IMR-90 (cell line): ENCODE results near the gene LCN12. TPM values are rescaled to one million over a fixed set of nuclear protein-coding genes. Genes with fewer than 3 reads are reported as not detected.
A peak's percentile ranks its signal among the peaks of the same experiment; 100 is the strongest.

Source experiments
- ATAC-seq: fragments of 200-7000 bp; cut with Tn5 transposase; 2 replicates; pipeline ENCODE4 v1.9.1; 2020; ENCODE audit warnings: low read depth, mild to moderate bottlenecking, moderate library complexity
- BruUV-seq: library from RNA; stranded (reverse); fragments of 400-500 nt; replicated peaks from 2 replicates; lab custom pipeline; 2021; lab: Mats Ljungman, UMichigan
- CTCF ChIA-PET: fragments of 300-600 bp; formaldehyde crosslinking; extraction: SDS; loops from one replicate; lab custom pipeline; 2021; ENCODE audit warnings: antibody characterized with exemption; lab: Yijun Ruan, JAX
- POLR2A ChIA-PET: fragments of 300-600 bp; sonication (Branson Sonifier 250); formaldehyde crosslinking; loops from one replicate; lab custom pipeline; 2022; ENCODE audit warnings: antibody characterized with exemption; ENCODE audit not compliant: unreplicated experiment; lab: Charles Lee
- DNase-seq: peaks from one replicate; pipeline ENCODE4 v3.0.0; 2013
- H2AFZ ChIP-seq: replicated peaks from 2 replicates; pipeline ENCODE3; 2013; ENCODE audit warnings: low read length, mild to moderate bottlenecking; ENCODE audit not compliant: poor library complexity
- H2AK5ac ChIP-seq: 2 replicates; pipeline ENCODE4 v1.6.1; 2013; ENCODE audit warnings: low read depth, low read length, inconsistent platforms
- H2AK9ac ChIP-seq: replicated peaks from 2 replicates; pipeline ENCODE3; 2013; ENCODE audit warnings: mild to moderate bottlenecking, low read depth, low read length, moderate library complexity; ENCODE audit not compliant: poor library complexity
- H2BK120ac ChIP-seq: 2 replicates; pipeline ENCODE4 v1.6.1; 2013; ENCODE audit warnings: low read depth, low read length, inconsistent platforms
- H2BK15ac ChIP-seq: 3 replicates; pipeline ENCODE4 v1.6.1; 2013; ENCODE audit warnings: low read depth, low read length, inconsistent platforms
- H2BK20ac ChIP-seq: 2 replicates; pipeline ENCODE4 v1.6.1; 2013; ENCODE audit warnings: low read depth, mild to moderate bottlenecking, inconsistent platforms, low read length, moderate library complexity
- H2BK5ac ChIP-seq: 2 replicates; pipeline ENCODE4 v1.6.1; 2013; ENCODE audit warnings: mild to moderate bottlenecking, low read depth, low read length, inconsistent platforms; ENCODE audit not compliant: poor library complexity, severe bottlenecking
- H3K14ac ChIP-seq: replicated peaks from 2 replicates; pipeline ENCODE4 v1.6.1; 2013; ENCODE audit warnings: low read depth, low read length, inconsistent platforms
- H3K18ac ChIP-seq: 2 replicates; pipeline ENCODE4 v1.6.1; 2013; ENCODE audit warnings: low read depth, low read length, control low read depth
- H3K23ac ChIP-seq: 2 replicates; pipeline ENCODE4 v1.6.1; 2013; ENCODE audit warnings: low read depth, low read length, inconsistent platforms
- H3K27ac ChIP-seq: 2 replicates; pipeline ENCODE4 v1.5.1; 2013; ENCODE audit warnings: mild to moderate bottlenecking, control low read depth, low read length; ENCODE audit not compliant: insufficient read depth
- H3K27me3 ChIP-seq: 2 replicates; pipeline ENCODE4 v1.6.1; 2013; ENCODE audit warnings: low read length; ENCODE audit not compliant: control insufficient read depth, insufficient read depth
- H3K36me3 ChIP-seq: 2 replicates; pipeline ENCODE4 v1.6.1; 2013; ENCODE audit warnings: low read length, mixed read lengths; ENCODE audit not compliant: control insufficient read depth, insufficient read depth
- H3K4ac ChIP-seq: 2 replicates; pipeline ENCODE4 v1.6.1; 2013; ENCODE audit warnings: low read depth, low read length, inconsistent platforms
- H3K4me1 ChIP-seq: 2 replicates; pipeline ENCODE4 v1.6.1; 2013; ENCODE audit warnings: low read length, mixed read lengths; ENCODE audit not compliant: control insufficient read depth, insufficient read depth
- H3K4me2 ChIP-seq: 2 replicates; pipeline ENCODE4 v1.6.1; 2013; ENCODE audit warnings: low read depth, mild to moderate bottlenecking, control low read depth, low read length, moderate library complexity
- H3K4me3 ChIP-seq: 2 replicates; pipeline ENCODE4 v1.5.1; 2013; ENCODE audit warnings: low read depth, mild to moderate bottlenecking, control low read depth, low read length, moderate library complexity; ENCODE audit not compliant: insufficient read depth
- H3K56ac ChIP-seq: 2 replicates; pipeline ENCODE4 v1.6.1; 2013; ENCODE audit warnings: low read length, inconsistent platforms; ENCODE audit not compliant: insufficient read depth; ENCODE audit errors: extremely low read depth
- H3K79me1 ChIP-seq, 2 experiments: 2 replicates each; pipeline ENCODE4 v1.6.1; 2013; ENCODE audit warnings: low read length in 2 of 2, inconsistent platforms in 1 of 2, low read depth in 1 of 2
- H3K9ac ChIP-seq: 2 replicates; pipeline ENCODE4 v1.6.1; 2013; ENCODE audit warnings: low read depth, low read length, control low read depth
- H3K9me1 ChIP-seq: 2 replicates; pipeline ENCODE4 v1.6.1; 2013; ENCODE audit warnings: low read length, inconsistent platforms; ENCODE audit not compliant: insufficient read depth
- H3K9me3 ChIP-seq: 2 replicates; pipeline ENCODE4 v1.6.1; 2013; ENCODE audit warnings: low read length; ENCODE audit not compliant: control insufficient read depth, insufficient read depth
- H4K20me1 ChIP-seq: 2 replicates; pipeline ENCODE4 v1.6.1; 2013; ENCODE audit warnings: low read length, inconsistent platforms; ENCODE audit not compliant: insufficient read depth
- H4K5ac ChIP-seq: 2 replicates; pipeline ENCODE4 v1.6.1; 2013; ENCODE audit warnings: mild to moderate bottlenecking, low read depth, low read length, control low read depth
- H4K8ac ChIP-seq, 2 experiments: 2 replicates each; pipeline ENCODE4 v1.6.1; 2013; ENCODE audit warnings: low read depth in 2 of 2, low read length in 2 of 2, control low read depth in 1 of 2, inconsistent platforms in 1 of 2
- H4K91ac ChIP-seq: 2 replicates; pipeline ENCODE4 v1.6.1; 2013; ENCODE audit warnings: low read depth, low read length, inconsistent platforms; ENCODE audit not compliant: insufficient read depth
- BHLHE40 ChIP-seq: fragments of 150-350 bp; IDR thresholded peaks from 2 replicates; pipeline ENCODE4 v1.6.1; 2016; ENCODE audit warnings: mild to moderate bottlenecking, low read depth, low read length
- CEBPB ChIP-seq: IDR thresholded peaks from 2 replicates; pipeline ENCODE4 v1.6.1; 2012; ENCODE audit warnings: low read depth, low read length, improper control_type of control experiment
- CHD1 ChIP-seq: IDR thresholded peaks from 2 replicates; pipeline ENCODE4 v1.6.1; 2012; ENCODE audit warnings: low read depth, low read length, improper control_type of control experiment
- FOS ChIP-seq: fragments of 150-350 bp; IDR thresholded peaks from 2 replicates; pipeline ENCODE4 v1.6.1; 2016; ENCODE audit warnings: low read depth, low read length
- MAFK ChIP-seq: IDR thresholded peaks from 2 replicates; pipeline ENCODE4 v1.6.1; 2012; ENCODE audit warnings: low read depth, low read length, improper control_type of control experiment
- MXI1 ChIP-seq: IDR thresholded peaks from 2 replicates; pipeline ENCODE4 v1.6.1; 2012; ENCODE audit warnings: low read depth, mild to moderate bottlenecking, low read length, moderate library complexity, borderline replicate concordance
- NFE2L2 ChIP-seq: fragments of 150-350 bp; IDR thresholded peaks from 2 replicates; pipeline ENCODE4 v1.6.1; 2016; ENCODE audit warnings: low read depth, mild to moderate bottlenecking, low read length
- POLR2A ChIP-seq: IDR thresholded peaks from 2 replicates; pipeline ENCODE4 v1.6.1; 2012; ENCODE audit warnings: mild to moderate bottlenecking, low read depth, low read length
- RAD21 ChIP-seq: IDR thresholded peaks from 2 replicates; pipeline ENCODE4 v1.6.1; 2012; ENCODE audit warnings: low read length, improper control_type of control experiment
- RCOR1 ChIP-seq: IDR thresholded peaks from 2 replicates; pipeline ENCODE4 v1.6.1; 2012; ENCODE audit warnings: mild to moderate bottlenecking, low read length, improper control_type of control experiment; ENCODE audit not compliant: insufficient replicate concordance
- RFX5 ChIP-seq: IDR thresholded peaks from 2 replicates; pipeline ENCODE4 v1.8.0; 2012; ENCODE audit warnings: low read depth, mild to moderate bottlenecking, low read length, moderate library complexity
- SMC3 ChIP-seq: fragments of 150-350 bp; IDR thresholded peaks from 2 replicates; pipeline ENCODE4 v1.6.1; 2016; ENCODE audit warnings: low read depth, mild to moderate bottlenecking, antibody characterized with exemption, low read length, moderate library complexity
- WGBS, 2 experiments: methylation state at CpG; one replicate each; pipeline versions ENCODE4 v1.1.5 to v1.1.7; 2013; ENCODE audit warnings: missing lambda C conversion rate in 2 of 2; ENCODE audit not compliant: insufficient read length in 1 of 2; ENCODE audit errors: extremely low coverage in 2 of 2; 5-methylcytosine and 5-hydroxymethylcytosine counted together
- dilution Hi-C: fragments of 300-500 bp; cut with HindIII; formaldehyde crosslinking; loops from one replicate; pipeline ENCODE4 v1.14.3; 2018; ENCODE audit warnings: low sequenced_read_pairs; ENCODE audit not compliant: unreplicated experiment
- in situ Hi-C: fragments of 300-500 bp; cut with MboI; formaldehyde crosslinking; loops from 3 replicates; pipeline ENCODE4 v1.14.3; 2019; ENCODE audit warnings: low sequenced_read_pairs, inconsistent platforms, mixed read lengths
- intact Hi-C: fragments of 100-400 bp; cut with micrococcal nuclease; formaldehyde crosslinking; loops from 2 replicates; pipeline ENCODE4 v1.10.0; 2022
- polyA plus RNA-seq, 3 experiments: library from polyadenylated mRNA; depleted of rRNA; stranded (reverse); fragments of >200 nt; gene quantifications; 2 replicates each; pipeline ENCODE4 v1.2.3, GENCODE V29; 2012; ENCODE audit warnings: low replicate concordance in 1 of 3
- total RNA-seq: library from RNA; depleted of rRNA; stranded (reverse); fragments of >200 nt; gene quantifications from 2 replicates; pipeline ENCODE4 v1.2.3, GENCODE V29; 2012
- TF ChIP-seq, protein P1 (sequence below): conservative IDR thresholded peaks from 2 replicates; pipeline ENCODE4 v1.5.1; 2012; ENCODE audit warnings: mild to moderate bottlenecking, low read depth, low read length, improper control_type of control experiment
- TF ChIP-seq, protein P2 (sequence below): fragments of 150-350 bp; IDR thresholded peaks from 2 replicates; pipeline ENCODE4 v1.6.1; 2016; ENCODE audit warnings: low read depth, mild to moderate bottlenecking, low read length, moderate library complexity, borderline replicate concordance
- TF ChIP-seq, protein P3 (sequence below): fragments of 150-350 bp; IDR thresholded peaks from 2 replicates; pipeline ENCODE4 v1.6.1; 2017; ENCODE audit warnings: mild to moderate bottlenecking, antibody characterized with exemption, low read length, low read depth

LCN12 gene
- total and polyA plus RNA-seq, 2 of the 4 experiments (the other 2 are of a cell fraction), result 0.12 TPM; not detected in 1

DNA sequence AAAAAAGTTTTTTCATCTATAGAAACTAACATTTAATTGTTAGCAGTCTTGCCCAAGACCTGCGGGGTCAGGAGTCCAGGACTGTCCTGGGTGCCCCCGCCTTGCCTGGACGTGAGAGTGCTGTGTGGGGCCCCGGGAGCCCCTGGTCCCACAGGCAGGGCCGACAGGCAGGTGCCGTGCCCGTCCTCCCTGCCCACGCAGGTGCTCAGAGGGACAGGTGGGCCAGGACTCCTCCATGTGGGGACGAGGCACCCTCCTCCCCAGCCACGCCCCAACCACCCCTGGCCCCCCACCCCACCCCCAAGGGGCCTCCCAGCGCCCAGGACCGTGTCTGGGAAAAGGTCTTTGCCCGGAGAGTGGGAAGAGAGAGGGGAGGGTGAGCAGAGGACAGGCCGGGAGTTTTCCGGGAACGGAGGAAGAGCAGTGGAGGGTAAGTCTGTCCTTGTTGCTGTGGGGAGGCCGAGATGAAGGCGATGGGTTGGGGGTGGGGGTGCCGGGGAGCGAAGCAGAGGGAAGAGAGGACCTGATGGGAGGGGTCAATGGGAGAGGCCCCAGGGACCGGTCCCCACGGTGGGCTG is 2.7 kb upstream of the LCN12 start:
- DNase-seq (no peak), ATAC-seq (peak; percentile 2; the same call in 1 of the 2 replicates)
- H3K4ac ChIP-seq, result no peak overlapping the region; the same call in 1 of the 2 replicates
- BruUV-seq, result no TSS peak
- no peak overlapping the region for H2BK15ac ChIP-seq
- dilution Hi-C loops (no loop called here), intact Hi-C loops (no loop called here), in situ Hi-C loops (no loop called here)
- peak overlapping the region; percentile 79 for H3K4me2 ChIP-seq
- H3K36me3 ChIP-seq, result no peaks in the 10 kb centered on the region
- ChIA-PET POLR2A (no interaction called here), CTCF (interaction anchor here (2.0 kb wide), 1 partner anchor 80 kb away, joined by 9 read pairs; no protein-coding TSS in a partner anchor)
- H4K8ac ChIP-seq, result peak overlapping the region; percentile 45 to 69; a peak in 1 of 4 replicates
- no peak overlapping the region; the same call in 1 of the 2 replicates for H3K27ac ChIP-seq
- WGBS, 2 experiments, result 7% methylated on average over 4 of the region's 22 CpGs; no CpG with 5 or more reads in 1 of the 2 experiments
- H4K20me1 ChIP-seq, result no peaks in the 10 kb centered on the region
- TF ChIP-seq SMC3, result no peak
- no peak for TF ChIP-seq FOS
- TF ChIP-seq MAFK, result no peak
- TF ChIP-seq, protein P1, sequence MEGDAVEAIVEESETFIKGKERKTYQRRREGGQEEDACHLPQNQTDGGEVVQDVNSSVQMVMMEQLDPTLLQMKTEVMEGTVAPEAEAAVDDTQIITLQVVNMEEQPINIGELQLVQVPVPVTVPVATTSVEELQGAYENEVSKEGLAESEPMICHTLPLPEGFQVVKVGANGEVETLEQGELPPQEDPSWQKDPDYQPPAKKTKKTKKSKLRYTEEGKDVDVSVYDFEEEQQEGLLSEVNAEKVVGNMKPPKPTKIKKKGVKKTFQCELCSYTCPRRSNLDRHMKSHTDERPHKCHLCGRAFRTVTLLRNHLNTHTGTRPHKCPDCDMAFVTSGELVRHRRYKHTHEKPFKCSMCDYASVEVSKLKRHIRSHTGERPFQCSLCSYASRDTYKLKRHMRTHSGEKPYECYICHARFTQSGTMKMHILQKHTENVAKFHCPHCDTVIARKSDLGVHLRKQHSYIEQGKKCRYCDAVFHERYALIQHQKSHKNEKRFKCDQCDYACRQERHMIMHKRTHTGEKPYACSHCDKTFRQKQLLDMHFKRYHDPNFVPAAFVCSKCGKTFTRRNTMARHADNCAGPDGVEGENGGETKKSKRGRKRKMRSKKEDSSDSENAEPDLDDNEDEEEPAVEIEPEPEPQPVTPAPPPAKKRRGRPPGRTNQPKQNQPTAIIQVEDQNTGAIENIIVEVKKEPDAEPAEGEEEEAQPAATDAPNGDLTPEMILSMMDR, result no peak
- no peak for TF ChIP-seq MXI1
- no peak for TF ChIP-seq POLR2A
- TF ChIP-seq RCOR1, result no peak
- no peak for TF ChIP-seq BHLHE40
- TF ChIP-seq, protein P2, sequence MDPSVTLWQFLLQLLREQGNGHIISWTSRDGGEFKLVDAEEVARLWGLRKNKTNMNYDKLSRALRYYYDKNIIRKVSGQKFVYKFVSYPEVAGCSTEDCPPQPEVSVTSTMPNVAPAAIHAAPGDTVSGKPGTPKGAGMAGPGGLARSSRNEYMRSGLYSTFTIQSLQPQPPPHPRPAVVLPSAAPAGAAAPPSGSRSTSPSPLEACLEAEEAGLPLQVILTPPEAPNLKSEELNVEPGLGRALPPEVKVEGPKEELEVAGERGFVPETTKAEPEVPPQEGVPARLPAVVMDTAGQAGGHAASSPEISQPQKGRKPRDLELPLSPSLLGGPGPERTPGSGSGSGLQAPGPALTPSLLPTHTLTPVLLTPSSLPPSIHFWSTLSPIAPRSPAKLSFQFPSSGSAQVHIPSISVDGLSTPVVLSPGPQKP, result no peak
- no peak for TF ChIP-seq NFE2L2
- TF ChIP-seq, protein P3, sequence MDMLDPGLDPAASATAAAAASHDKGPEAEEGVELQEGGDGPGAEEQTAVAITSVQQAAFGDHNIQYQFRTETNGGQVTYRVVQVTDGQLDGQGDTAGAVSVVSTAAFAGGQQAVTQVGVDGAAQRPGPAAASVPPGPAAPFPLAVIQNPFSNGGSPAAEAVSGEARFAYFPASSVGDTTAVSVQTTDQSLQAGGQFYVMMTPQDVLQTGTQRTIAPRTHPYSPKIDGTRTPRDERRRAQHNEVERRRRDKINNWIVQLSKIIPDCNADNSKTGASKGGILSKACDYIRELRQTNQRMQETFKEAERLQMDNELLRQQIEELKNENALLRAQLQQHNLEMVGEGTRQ, result no peak
- TF ChIP-seq CHD1, result no peak
- no peak for TF ChIP-seq RAD21
- no peak for TF ChIP-seq RFX5
- TF ChIP-seq CEBPB, result no peak
- H3K27me3 ChIP-seq, result peaks cover 5% of the 10 kb centered on the region; the same call in 1 of the 2 replicates
- H3K56ac ChIP-seq, result no peak overlapping the region
- H3K14ac ChIP-seq, result no peak overlapping the region
- H3K23ac ChIP-seq, result no peak overlapping the region
- peak overlapping the region; percentile 58 for H2AK9ac ChIP-seq
- H2BK20ac ChIP-seq, result no peak overlapping the region
- H3K4me3 ChIP-seq, result peak overlapping the region; percentile 40
- H2AK5ac ChIP-seq, result peak overlapping the region; percentile 50; the same call in 1 of the 2 replicates
- H2BK5ac ChIP-seq, result no peak overlapping the region
- peaks cover 4% of the 10 kb centered on the region for H3K9me1 ChIP-seq
- no peak overlapping the region; the same call in 1 of the 2 replicates for H3K9ac ChIP-seq
- no peak overlapping the region for H3K18ac ChIP-seq
- H4K5ac ChIP-seq, result no peak overlapping the region
- peaks cover 0 to 5% of the 10 kb centered on the region in 2 experiments; a peak in 1 of 4 replicates for H3K79me1 ChIP-seq
- no peak overlapping the region; the same call in 1 of the 2 replicates for H4K91ac ChIP-seq
- H3K9me3 ChIP-seq, result no peaks in the 10 kb centered on the region
- H2BK120ac ChIP-seq, result no peak overlapping the region
- no peaks in the 10 kb centered on the region; the same call in 1 of the 2 replicates for H3K4me1 ChIP-seq
- H2AFZ ChIP-seq, result peak overlapping the region; percentile 98
